T-helper 22 cell (primary cell): ENCODE measurements around the gene BEND3.

Source experiments
- DNase-seq: peaks from one replicate; pipeline ENCODE4 v3.0.0-alpha.2; 2020; ENCODE audit warnings: low read depth

BEND3 gene

GRCh38 chr6:107083047-107083768 is 32.1 kb downstream of the BEND3 start:
- no peak for DNase-seq

- DNase-seq: no peak
Observed at GRCh38 chr6:107082045-107082444, 33.3 kb downstream of the BEND3 start.

- no peak for DNase-seq
Observed at GRCh38 chr6:107080036-107080435, 35.3 kb downstream of the BEND3 start.

GRCh38 chr6:107079429-107079828 is 35.9 kb downstream of the BEND3 start:
- DNase-seq: no peak

- DNase-seq: no peak
Observed at GRCh38 chr6:107077710-107078109, 37.6 kb downstream of the BEND3 start.

- DNase-seq: no peak
Observed at GRCh38 chr6:107075951-107076381, 39.3 kb downstream of the BEND3 start.

- DNase-seq: no peak
Observed at GRCh38 chr6:107070686-107071085, 44.6 kb downstream of the BEND3 start.

GRCh38 chr6:107069631-107070548 is 45.4 kb downstream of the BEND3 start:
- DNase-seq: no peak

GRCh38 chr6:107068691-107069630 is 46.4 kb downstream of the BEND3 start:
- DNase-seq: no peak

- no peak for DNase-seq
Observed at GRCh38 chr6:107066697-107067659, 48.3 kb downstream of the BEND3 start.

- no peak for DNase-seq
Observed at GRCh38 chr6:107064579-107065065, 50.7 kb downstream of the BEND3 start.

GRCh38 chr6:107062691-107063090 is 52.6 kb downstream of the BEND3 start:
- DNase-seq: no peak

GRCh38 chr6:107061125-107062020 is 53.9 kb downstream of the BEND3 start:
- DNase-seq: no peak

GRCh38 chr6:107060704-107061103 is 54.6 kb downstream of the BEND3 start:
- no peak for DNase-seq

GRCh38 chr6:107059606-107060005 is 55.7 kb downstream of the BEND3 start:
- DNase-seq: no peak

GRCh38 chr6:107057679-107058078 is 57.6 kb downstream of the BEND3 start:
- no peak for DNase-seq

- no peak for DNase-seq
Observed at GRCh38 chr6:107056796-107057195, 58.5 kb downstream of the BEND3 start.

- no peak for DNase-seq
Observed at GRCh38 chr6:107047807-107048206, 67.5 kb downstream of the BEND3 start.

GRCh38 chr6:107045826-107046675 is 69.3 kb downstream of the BEND3 start:
- DNase-seq: no peak
